Activated naive CD8-positive, alpha-beta T cell treated with anti-CD3 and anti-CD28 coated beads, Interleukin-2, amount 50 U/mL, for 24 hours (primary cell): Measurements from ENCODE around the gene LSM14B.
"Not testable (repeated sequence)": the region's sequence is repeated elsewhere in the genome, so short reads cannot be mapped to it uniquely, and the experiment has no call there.

Source experiments
- ATAC-seq: fragments of 150-1000 bp; cut with Tn5 transposase; one replicate; pipeline ENCODE4 v1.10.0; 2021
- DNase-seq: peaks from one replicate; pipeline ENCODE4 v3.0.0; 2021
- H3K27ac Mint-ChIP-seq: one replicate; pipeline ENCODE4 v1.8.0; 2021; ENCODE audit warnings: mild to moderate bottlenecking, mixed read lengths
- H3K27me3 Mint-ChIP-seq: one replicate; pipeline ENCODE4 v1.8.0; 2021; ENCODE audit warnings: mixed read lengths
- H3K36me3 Mint-ChIP-seq: one replicate; pipeline ENCODE4 v1.8.0; 2021; ENCODE audit warnings: low read depth, mixed read lengths
- H3K4me1 Mint-ChIP-seq: one replicate; pipeline ENCODE4 v1.8.0; 2021; ENCODE audit warnings: mixed read lengths
- H3K4me3 Mint-ChIP-seq: one replicate; pipeline ENCODE4 v1.8.0; 2021; ENCODE audit warnings: mild to moderate bottlenecking, moderate library complexity, mixed read lengths
- H3K9me3 Mint-ChIP-seq: one replicate; pipeline ENCODE4 v1.8.0; 2021; ENCODE audit warnings: mixed read lengths

The LSM14B gene

GRCh38 chr20:62101078-62101477, 21.2 kb upstream of the LSM14B start:
- ATAC-seq (no peak), DNase-seq (no peak)
- Mint-ChIP-seq H3K4me1 (no peaks in the 10 kb centered on the region), H3K36me3 (peaks cover 10% of the 10 kb centered on the region), H3K27ac (no peak overlapping the region), H3K27me3 (peaks cover 5% of the 10 kb centered on the region), H3K4me3 (no peak overlapping the region), H3K9me3 (peaks cover 23% of the 10 kb centered on the region)

GRCh38 chr20:62103508-62104233, 18.6 kb upstream of the LSM14B start:
- ATAC-seq (no peak), DNase-seq (no peak)
- Mint-ChIP-seq H3K27me3 (peaks cover 5% of the 10 kb centered on the region), H3K36me3 (peaks cover 26% of the 10 kb centered on the region), H3K9me3 (peaks cover 41% of the 10 kb centered on the region), H3K4me1 (no peaks in the 10 kb centered on the region), H3K4me3 (no peak overlapping the region), H3K27ac (no peak overlapping the region)

GRCh38 chr20:62104234-62104789, 18.0 kb upstream of the LSM14B start:
- peaks cover 47% of the 10 kb centered on the region for H3K9me3 Mint-ChIP-seq
- no peak overlapping the region for H3K27ac Mint-ChIP-seq
- H3K4me1 Mint-ChIP-seq, result no peaks in the 10 kb centered on the region
- peaks cover 31% of the 10 kb centered on the region for H3K36me3 Mint-ChIP-seq
- no peak overlapping the region for H3K4me3 Mint-ChIP-seq
- peaks cover 5% of the 10 kb centered on the region for H3K27me3 Mint-ChIP-seq
- no peak for ATAC-seq
- DNase-seq, result no peak

- Mint-ChIP-seq H3K4me1 (no peaks in the 10 kb centered on the region), H3K9me3 (peaks cover 51% of the 10 kb centered on the region), H3K36me3 (peaks cover 34% of the 10 kb centered on the region), H3K27ac (no peak overlapping the region), H3K4me3 (no peak overlapping the region), H3K27me3 (peaks cover 5% of the 10 kb centered on the region)
- DNase-seq (no peak), ATAC-seq (no peak)
Observed at GRCh38 chr20:62104791-62105345, 17.4 kb upstream of the LSM14B start.

GRCh38 chr20:62105592-62105991, 16.7 kb upstream of the LSM14B start:
- Mint-ChIP-seq H3K27ac (no peak overlapping the region), H3K4me1 (no peaks in the 10 kb centered on the region), H3K4me3 (no peak overlapping the region), H3K9me3 (peaks cover 53% of the 10 kb centered on the region), H3K27me3 (peaks cover 3% of the 10 kb centered on the region), H3K36me3 (peaks cover 38% of the 10 kb centered on the region)
- ATAC-seq (no peak), DNase-seq (no peak)

GRCh38 chr20:62111148-62111547, 11.1 kb upstream of the LSM14B start:
- peaks cover 36% of the 10 kb centered on the region for H3K36me3 Mint-ChIP-seq
- ATAC-seq, result no peak

GRCh38 chr20:62112368-62112767, 9.9 kb upstream of the LSM14B start:
- ATAC-seq (no peak), DNase-seq (no peak)
- H3K27ac Mint-ChIP-seq, result no peak overlapping the region
- H3K4me3 Mint-ChIP-seq, result no peak overlapping the region
- peaks cover 39% of the 10 kb centered on the region for H3K9me3 Mint-ChIP-seq
- peaks cover 5% of the 10 kb centered on the region for H3K4me1 Mint-ChIP-seq
- peaks cover 28% of the 10 kb centered on the region for H3K36me3 Mint-ChIP-seq
- H3K27me3 Mint-ChIP-seq, result no peaks in the 10 kb centered on the region

More at GRCh38 chr20:62111148-62111547, 11.1 kb upstream of the LSM14B start:
- H3K4me3 Mint-ChIP-seq, result no peak overlapping the region
- H3K27ac Mint-ChIP-seq, result no peak overlapping the region
- no peaks in the 10 kb centered on the region for H3K27me3 Mint-ChIP-seq
- no peak for DNase-seq
- peaks cover 1% of the 10 kb centered on the region for H3K4me1 Mint-ChIP-seq
- peaks cover 42% of the 10 kb centered on the region for H3K9me3 Mint-ChIP-seq

GRCh38 chr20:62114894-62115293, 7.4 kb upstream of the LSM14B start:
- H3K27ac Mint-ChIP-seq, result no peak overlapping the region

GRCh38 chr20:62115800-62116407, 6.4 kb upstream of the LSM14B start:
- not testable (repeated sequence) for H3K27me3 Mint-ChIP-seq, DNase-seq, H3K36me3 Mint-ChIP-seq, ATAC-seq, H3K27ac Mint-ChIP-seq, H3K4me3 Mint-ChIP-seq
- peaks cover 12% of the 10 kb centered on the region for H3K9me3 Mint-ChIP-seq
- peaks cover 23% of the 10 kb centered on the region for H3K4me1 Mint-ChIP-seq

More at GRCh38 chr20:62114894-62115293, 7.4 kb upstream of the LSM14B start:
- peaks cover 14% of the 10 kb centered on the region for H3K36me3 Mint-ChIP-seq
- no peaks in the 10 kb centered on the region for H3K27me3 Mint-ChIP-seq
- H3K4me1 Mint-ChIP-seq, result peaks cover 19% of the 10 kb centered on the region
- H3K9me3 Mint-ChIP-seq, result peaks cover 18% of the 10 kb centered on the region
- no peak for DNase-seq
- no peak overlapping the region for H3K4me3 Mint-ChIP-seq
- ATAC-seq, result no peak

GRCh38 chr20:62116558-62117361, 5.5 kb upstream of the LSM14B start:
- ATAC-seq, result no peak
- Mint-ChIP-seq H3K36me3 (peaks cover 8% of the 10 kb centered on the region), H3K4me1 (peaks cover 28% of the 10 kb centered on the region), H3K4me3 (no peak overlapping the region), H3K27ac (no peak overlapping the region), H3K9me3 (peaks cover 8% of the 10 kb centered on the region), H3K27me3 (no peaks in the 10 kb centered on the region)
- no peak for DNase-seq

GRCh38 chr20:62117362-62117646, 5.0 kb upstream of the LSM14B start:
- Mint-ChIP-seq H3K27me3 (no peaks in the 10 kb centered on the region), H3K9me3 (peaks cover 8% of the 10 kb centered on the region), H3K27ac (no peak overlapping the region), H3K4me3 (no peak overlapping the region), H3K36me3 (peaks cover 8% of the 10 kb centered on the region), H3K4me1 (peaks cover 28% of the 10 kb centered on the region)
- no peak for DNase-seq
- no peak for ATAC-seq

- H3K4me1 Mint-ChIP-seq, result peaks cover 28% of the 10 kb centered on the region
- DNase-seq (peak; percentile 58), ATAC-seq (peak; percentile 3)
- H3K36me3 Mint-ChIP-seq, result peaks cover 7% of the 10 kb centered on the region
- no peaks in the 10 kb centered on the region for H3K27me3 Mint-ChIP-seq
- H3K4me3 Mint-ChIP-seq, result no peak overlapping the region
- no peak overlapping the region for H3K27ac Mint-ChIP-seq
- H3K9me3 Mint-ChIP-seq, result peaks cover 8% of the 10 kb centered on the region
Observed at GRCh38 chr20:62117658-62118057, 4.6 kb upstream of the LSM14B start.

GRCh38 chr20:62118113-62119043, 3.9 kb upstream of the LSM14B start:
- Mint-ChIP-seq H3K36me3 (peaks cover 3% of the 10 kb centered on the region), H3K27ac (no peak overlapping the region), H3K27me3 (no peaks in the 10 kb centered on the region), H3K4me1 (peaks cover 29% of the 10 kb centered on the region), H3K9me3 (peaks cover 3% of the 10 kb centered on the region), H3K4me3 (no peak overlapping the region)
- DNase-seq, result no peak
- ATAC-seq, result no peak

- Mint-ChIP-seq H3K27ac (no peak overlapping the region), H3K9me3 (peaks cover 3% of the 10 kb centered on the region), H3K36me3 (peaks cover 5% of the 10 kb centered on the region), H3K4me1 (peaks cover 35% of the 10 kb centered on the region), H3K27me3 (no peaks in the 10 kb centered on the region), H3K4me3 (no peak overlapping the region)
- ATAC-seq, result no peak
- DNase-seq, result no peak
Observed at GRCh38 chr20:62119115-62119514, 3.2 kb upstream of the LSM14B start.
